ENCODE results near the gene ARHGAP8.

DNA sequence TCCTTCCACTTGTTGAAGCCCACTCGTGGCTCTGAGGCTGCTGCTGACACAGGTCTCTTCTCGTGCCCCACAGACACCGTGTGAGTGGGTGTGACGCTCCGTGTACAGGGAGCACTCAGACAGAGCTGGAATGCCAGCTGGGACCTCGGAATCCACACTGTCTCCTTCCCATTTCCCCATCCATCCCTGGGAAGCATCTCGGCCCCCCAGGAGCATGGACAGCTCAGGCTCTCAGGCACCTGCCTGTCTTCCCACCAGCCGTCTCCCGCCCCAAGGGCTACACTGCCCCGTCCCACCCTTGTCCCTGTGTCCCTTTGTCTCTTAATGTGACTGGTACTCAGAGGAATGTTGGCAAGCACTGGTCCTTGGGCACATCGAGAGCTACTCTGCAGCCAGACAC, 63.8 kb downstream of the ARHGAP8 start:
- TF ChIP-seq EZH2 (IDR thresholded peaks at IDR 0.05; ENCODE audit: borderline replicate concordance, insufficient read depth, low read depth, low read length, poor library complexity, severe bottlenecking) = no peak
- TF ChIP-seq, protein P1, sequence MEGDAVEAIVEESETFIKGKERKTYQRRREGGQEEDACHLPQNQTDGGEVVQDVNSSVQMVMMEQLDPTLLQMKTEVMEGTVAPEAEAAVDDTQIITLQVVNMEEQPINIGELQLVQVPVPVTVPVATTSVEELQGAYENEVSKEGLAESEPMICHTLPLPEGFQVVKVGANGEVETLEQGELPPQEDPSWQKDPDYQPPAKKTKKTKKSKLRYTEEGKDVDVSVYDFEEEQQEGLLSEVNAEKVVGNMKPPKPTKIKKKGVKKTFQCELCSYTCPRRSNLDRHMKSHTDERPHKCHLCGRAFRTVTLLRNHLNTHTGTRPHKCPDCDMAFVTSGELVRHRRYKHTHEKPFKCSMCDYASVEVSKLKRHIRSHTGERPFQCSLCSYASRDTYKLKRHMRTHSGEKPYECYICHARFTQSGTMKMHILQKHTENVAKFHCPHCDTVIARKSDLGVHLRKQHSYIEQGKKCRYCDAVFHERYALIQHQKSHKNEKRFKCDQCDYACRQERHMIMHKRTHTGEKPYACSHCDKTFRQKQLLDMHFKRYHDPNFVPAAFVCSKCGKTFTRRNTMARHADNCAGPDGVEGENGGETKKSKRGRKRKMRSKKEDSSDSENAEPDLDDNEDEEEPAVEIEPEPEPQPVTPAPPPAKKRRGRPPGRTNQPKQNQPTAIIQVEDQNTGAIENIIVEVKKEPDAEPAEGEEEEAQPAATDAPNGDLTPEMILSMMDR (IDR thresholded peaks at IDR 0.05) = no peak

Measured in B cell (primary cell).